LNCaP clone FGC (cell line): ENCODE measurements around the gene KIAA0319L.

Experiments used
- DNase-seq: peaks from one replicate; pipeline ENCODE4 v3.0.0-alpha.2; 2011; ENCODE audit warnings: low read depth
- H3K4me3 ChIP-seq: 2 replicates; pipeline ENCODE4 v1.5.1; 2011; ENCODE audit warnings: mild to moderate bottlenecking, low read depth, low read length, control low read depth
- TF ChIP-seq, protein P1 (sequence below): IDR thresholded peaks from 2 replicates; pipeline ENCODE4 v1.5.1; 2012; ENCODE audit warnings: mild to moderate bottlenecking; ENCODE audit not compliant: control insufficient read depth, insufficient read depth; ENCODE audit errors: extremely low read depth

KIAA0319L gene

DNA sequence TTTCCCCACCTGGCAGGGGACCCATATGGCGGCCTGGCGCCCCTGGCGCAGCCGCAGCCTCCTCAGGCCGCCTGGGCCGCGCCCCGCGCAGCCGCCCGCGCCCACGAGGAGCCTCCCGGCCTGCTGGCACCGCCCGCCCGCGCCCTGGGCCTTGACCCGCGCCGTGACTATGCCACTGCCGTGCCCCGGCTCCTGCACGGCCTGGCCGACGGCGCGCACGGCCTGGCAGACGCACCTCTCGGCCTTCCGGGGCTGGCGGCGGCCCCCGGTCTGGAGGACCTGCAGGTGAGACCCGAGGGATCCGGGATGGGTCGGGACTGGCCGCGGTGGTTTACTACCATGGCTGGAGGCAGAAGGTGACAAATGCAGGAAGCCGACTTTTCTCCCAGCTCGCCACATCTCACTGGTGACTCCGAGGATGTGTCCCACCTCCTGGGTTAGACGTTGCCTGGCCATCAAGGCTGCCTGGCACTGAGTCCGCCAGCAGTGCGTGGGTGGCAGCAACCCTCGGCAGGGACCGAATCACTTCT, 17.0 kb upstream of the KIAA0319L start:
- DNase-seq = no peak
- H3K4me3 ChIP-seq = no peak overlapping the region

DNA sequence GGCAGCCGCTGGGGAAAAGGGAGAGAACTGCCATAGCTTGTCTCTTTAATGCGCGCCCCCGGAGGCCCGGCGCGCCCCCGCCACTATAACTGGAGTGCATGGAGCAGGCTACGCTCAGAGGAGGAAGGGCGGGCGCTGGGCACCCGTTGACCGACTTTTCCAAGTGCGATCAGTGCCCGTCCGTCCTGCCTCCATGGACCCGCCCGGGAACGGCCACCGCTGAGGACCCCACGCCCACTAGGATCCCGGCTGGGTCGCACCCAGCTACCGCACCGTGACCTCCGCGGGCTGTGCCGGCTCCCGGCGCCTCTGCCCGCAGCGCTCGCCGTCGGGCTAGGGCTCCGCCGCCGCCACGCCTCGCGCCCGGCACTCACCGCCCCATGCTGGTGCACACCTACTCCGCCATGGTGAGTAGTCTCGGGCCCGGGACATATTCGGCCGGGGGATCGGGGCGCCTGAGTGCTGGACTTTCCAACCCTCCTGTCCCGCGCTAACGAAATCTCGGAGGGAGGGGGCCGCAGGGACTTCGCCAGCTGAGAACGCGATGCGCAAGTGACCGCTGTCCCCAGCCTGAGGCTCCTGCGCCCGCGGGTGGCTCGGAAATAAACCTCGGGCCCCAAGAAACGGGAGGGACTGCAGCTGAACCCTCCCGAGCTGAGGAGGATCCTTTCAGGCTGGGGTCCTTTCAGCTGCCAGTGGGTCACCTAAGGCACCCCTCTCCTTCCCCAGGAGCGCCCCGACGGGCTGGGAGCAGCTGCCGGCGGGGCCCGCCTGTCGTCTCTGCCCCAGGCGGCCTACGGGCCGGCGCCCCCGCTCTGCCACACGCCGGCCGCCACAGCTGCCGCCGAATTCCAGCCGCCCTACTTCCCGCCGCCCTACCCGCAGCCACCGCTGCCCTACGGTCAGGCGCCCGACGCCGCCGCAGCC, 16.3 kb upstream of the KIAA0319L start, which contains the start of gene TFAP2E:
Gene TFAP2E (plus strand): TSS at position 117 of the 927 bp plus-strand sequence. CDS start 264 bp downstream, at position 381.
- H3K4me3 ChIP-seq = no peak within 1 kb of the TSS
- no peak for DNase-seq
- TF ChIP-seq, protein P1, sequence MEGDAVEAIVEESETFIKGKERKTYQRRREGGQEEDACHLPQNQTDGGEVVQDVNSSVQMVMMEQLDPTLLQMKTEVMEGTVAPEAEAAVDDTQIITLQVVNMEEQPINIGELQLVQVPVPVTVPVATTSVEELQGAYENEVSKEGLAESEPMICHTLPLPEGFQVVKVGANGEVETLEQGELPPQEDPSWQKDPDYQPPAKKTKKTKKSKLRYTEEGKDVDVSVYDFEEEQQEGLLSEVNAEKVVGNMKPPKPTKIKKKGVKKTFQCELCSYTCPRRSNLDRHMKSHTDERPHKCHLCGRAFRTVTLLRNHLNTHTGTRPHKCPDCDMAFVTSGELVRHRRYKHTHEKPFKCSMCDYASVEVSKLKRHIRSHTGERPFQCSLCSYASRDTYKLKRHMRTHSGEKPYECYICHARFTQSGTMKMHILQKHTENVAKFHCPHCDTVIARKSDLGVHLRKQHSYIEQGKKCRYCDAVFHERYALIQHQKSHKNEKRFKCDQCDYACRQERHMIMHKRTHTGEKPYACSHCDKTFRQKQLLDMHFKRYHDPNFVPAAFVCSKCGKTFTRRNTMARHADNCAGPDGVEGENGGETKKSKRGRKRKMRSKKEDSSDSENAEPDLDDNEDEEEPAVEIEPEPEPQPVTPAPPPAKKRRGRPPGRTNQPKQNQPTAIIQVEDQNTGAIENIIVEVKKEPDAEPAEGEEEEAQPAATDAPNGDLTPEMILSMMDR = no peak

More for the DNA sequence above, 17.0 kb upstream of the KIAA0319L start:
- TF ChIP-seq, protein P1 = no peak

- TF ChIP-seq, protein P1 = no peak
- H3K4me3 ChIP-seq = no peak overlapping the region
- no peak for DNase-seq
Observed at GRCh38 chr1:35572296-35572695, 15.1 kb upstream of the KIAA0319L start.

DNA sequence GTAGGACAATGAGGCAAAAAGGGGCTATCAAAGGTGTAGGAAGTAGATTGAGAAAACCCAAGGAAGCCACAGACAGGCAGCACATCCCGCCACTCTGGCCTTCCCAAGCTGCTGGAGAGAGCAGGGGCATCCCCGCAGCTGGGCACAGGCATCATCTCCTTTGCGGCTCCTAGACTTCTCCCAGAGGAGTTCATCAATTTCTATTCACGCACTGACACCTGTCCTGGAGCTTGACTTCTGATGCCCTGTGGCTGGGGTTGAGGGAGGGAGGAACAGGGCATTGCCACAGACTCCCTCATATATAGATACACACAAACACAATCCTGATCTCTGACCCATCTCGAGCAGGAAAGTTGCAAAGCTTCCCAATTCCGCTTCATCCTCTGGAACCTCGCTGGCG, 14.1 kb upstream of the KIAA0319L start:
- DNase-seq = no peak
- TF ChIP-seq, protein P1 = no peak
- no peak overlapping the region for H3K4me3 ChIP-seq

- TF ChIP-seq, protein P1 = no peak
- DNase-seq = no peak
- no peak overlapping the region for H3K4me3 ChIP-seq
Observed at GRCh38 chr1:35570589-35571137, 13.5 kb upstream of the KIAA0319L start.

DNA sequence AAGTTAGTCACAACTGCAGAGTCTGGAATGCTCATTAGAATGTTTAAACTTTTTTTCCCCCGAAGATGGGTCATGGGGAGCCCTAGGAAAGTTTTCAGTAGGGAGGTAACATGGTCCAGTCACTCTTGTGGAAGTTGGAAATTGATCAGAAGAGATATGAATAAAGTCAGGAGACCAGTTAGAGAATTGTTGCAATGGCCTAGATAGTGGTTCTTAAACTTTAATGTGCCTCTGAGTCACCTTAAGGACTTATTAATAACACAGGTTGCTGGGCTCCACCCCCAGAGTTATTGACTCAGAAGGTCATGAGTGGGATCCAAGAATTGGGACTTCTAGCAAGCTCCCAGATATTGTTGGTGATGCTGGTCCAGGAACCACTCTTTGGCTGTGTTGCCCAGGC, 12.7 kb upstream of the KIAA0319L start:
- H3K4me3 ChIP-seq = no peak overlapping the region
- no peak for DNase-seq
- TF ChIP-seq, protein P1 = no peak
